ENCODE data around the gene SLC30A4. TPM values are rescaled to one million over a fixed set of nuclear protein-coding genes. Genes with fewer than 3 reads are reported as not detected.

Gene SLC30A4
- total RNA-seq, 1 experiment from 2014 or later = 1.3 TPM

GRCh38 chr15:45550436-45550835 is 27.9 kb upstream of the SLC30A4 start:
- no TSS peak for BruUV-seq (replicated peaks)
- no peaks in the 10 kb centered on the region for H3K27me3 ChIP-seq (ENCODE audit: low read length)
- peak overlapping the region; percentile 70 for H3K27ac ChIP-seq (ENCODE audit: low read length)
- intact Hi-C loops (cut with micrococcal nuclease) = loop anchor here (1.0 to 5.0 kb wide), 2 partner anchors 37 to 62 kb away; partner anchors contain the start of gene BLOC1S6
- no peak overlapping the region for H3K9ac ChIP-seq (ENCODE audit: low read length)
- no peaks in the 10 kb centered on the region for H3K9me3 ChIP-seq (ENCODE audit: low read length)
- peak overlapping the region; percentile 34; the same call in 1 of the 2 replicates for H3K4me2 ChIP-seq (ENCODE audit: low read length)
- H4K20me1 ChIP-seq (ENCODE audit: low read length) = no peaks in the 10 kb centered on the region
- peaks cover 7% of the 10 kb centered on the region for H3K4me1 ChIP-seq (ENCODE audit: insufficient read depth, low read length)
- CTCF ChIA-PET = no interaction called here
- H3K4me3 ChIP-seq (ENCODE audit: low read length) = no peak overlapping the region
- POLR2A ChIA-PET (ENCODE audit: unreplicated experiment) = no interaction called here
- DNase-seq (peak; percentile 63), ATAC-seq (peak; percentile 61)
- H3K9me2 ChIP-seq (replicated peaks; ENCODE audit: low read length) = no peaks in the 10 kb centered on the region
- TF ChIP-seq EZH2phosphoT487 (IDR thresholded peaks at IDR 0.05; ENCODE audit: borderline replicate concordance, low read length) (no peak), EZH2 (IDR thresholded peaks at IDR 0.05; ENCODE audit: low read length, unreplicated experiment) (no peak), CTCF (conservative IDR thresholded peaks at IDR 0.05; ENCODE audit: low read depth, low read length) (no peak)
- no peak overlapping the region for H2AFZ ChIP-seq (ENCODE audit: low read length)
- no peaks in the 10 kb centered on the region for H3K79me2 ChIP-seq (ENCODE audit: low read length)
- no peaks in the 10 kb centered on the region for H3F3A ChIP-seq (ENCODE audit: low read length, unreplicated experiment)
- H3K36me3 ChIP-seq (ENCODE audit: low read depth, low read length) = no peaks in the 10 kb centered on the region

- peaks cover 7% of the 10 kb centered on the region for H3K4me1 ChIP-seq (ENCODE audit: insufficient read depth, low read length)
- intact Hi-C loops (cut with micrococcal nuclease) = loop anchor here (1.0 to 5.0 kb wide), 2 partner anchors 38 to 63 kb away; partner anchors contain the start of gene BLOC1S6
- H3K9me2 ChIP-seq (replicated peaks; ENCODE audit: low read length) = no peaks in the 10 kb centered on the region
- H2AFZ ChIP-seq (ENCODE audit: low read length) = no peak overlapping the region
- ChIA-PET POLR2A (ENCODE audit: unreplicated experiment) (interaction anchor here (0.6 kb wide), 1 partner anchor 62 kb away, joined by 3 read pairs; no protein-coding TSS in a partner anchor), CTCF (interaction anchor here (0.6 kb wide), 1 partner anchor 90 kb away, joined by 4 read pairs; no protein-coding TSS in a partner anchor)
- H3K9ac ChIP-seq (ENCODE audit: low read length) = no peak overlapping the region
- no peaks in the 10 kb centered on the region for H3K27me3 ChIP-seq (ENCODE audit: low read length)
- H3K9me3 ChIP-seq (ENCODE audit: low read length) = no peaks in the 10 kb centered on the region
- peak; percentile 84 for DNase-seq
- no peaks in the 10 kb centered on the region for H4K20me1 ChIP-seq (ENCODE audit: low read length)
- H3K4me3 ChIP-seq (ENCODE audit: low read length) = 0 out of 2 replicates have a peak overlapping the region, but pooled peaks have one; percentile 3
- ATAC-seq = peak; percentile 94
- no peak for TF ChIP-seq EZH2phosphoT487 (IDR thresholded peaks at IDR 0.05; ENCODE audit: borderline replicate concordance, low read length)
- TF ChIP-seq CTCF (conservative IDR thresholded peaks at IDR 0.05; ENCODE audit: low read depth, low read length) = no peak
- TF ChIP-seq EZH2 (IDR thresholded peaks at IDR 0.05; ENCODE audit: low read length, unreplicated experiment) = no peak
- H3K27ac ChIP-seq (ENCODE audit: low read length) = peak overlapping the region; percentile 70
- H3K4me2 ChIP-seq (ENCODE audit: low read length) = peak overlapping the region; percentile 69
- H3K36me3 ChIP-seq (ENCODE audit: low read depth, low read length) = no peaks in the 10 kb centered on the region
- H3K79me2 ChIP-seq (ENCODE audit: low read length) = no peaks in the 10 kb centered on the region
- no peaks in the 10 kb centered on the region for H3F3A ChIP-seq (ENCODE audit: low read length, unreplicated experiment)
- BruUV-seq (replicated peaks) = no TSS peak
These were observed 27.1 kb upstream of the SLC30A4 start for GRCh38 chr15:45549541-45550220.
